Mammary epithelial cell (primary cell): Measurements from ENCODE around the gene DENND1A.

ENCODE experiments used
- EZH2 ChIP-seq: IDR thresholded peaks from 2 replicates; pipeline ENCODE4 v1.6.1; 2012; ENCODE audit warnings: low read length, inconsistent platforms, borderline replicate concordance
- TF ChIP-seq, protein P1 (sequence below), 2 donors: IDR thresholded peaks in 1 of 2; conservative IDR thresholded peaks in 1 of 2; 2 replicates each; pipeline ENCODE4 v1.5.1; 2011 to 2012; ENCODE audit warnings: inconsistent platforms in 2 of 2, low read length in 2 of 2, mild to moderate bottlenecking in 2 of 2, control low read depth in 1 of 2, low read depth in 1 of 2; ENCODE audit not compliant: insufficient read depth in 1 of 2; ENCODE audit errors: extremely low read depth in 1 of 2

DNA sequence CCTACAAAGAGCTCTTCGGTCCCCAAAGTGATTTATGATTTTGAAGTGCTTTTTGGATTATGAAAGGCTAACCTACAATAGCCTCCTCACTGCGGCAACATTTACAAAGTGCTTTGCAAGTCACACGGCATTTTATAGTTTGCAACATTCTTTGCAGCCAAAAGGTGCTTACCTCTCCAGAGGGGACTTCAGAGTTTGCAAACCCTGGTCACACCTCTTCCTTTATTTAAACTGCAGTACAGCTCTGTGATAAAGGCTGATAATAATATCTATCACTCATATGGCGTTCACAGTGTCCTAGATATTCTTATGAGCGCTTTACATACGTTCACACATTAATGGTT is 594.0 kb downstream of the DENND1A start:
- TF ChIP-seq, protein P1, sequence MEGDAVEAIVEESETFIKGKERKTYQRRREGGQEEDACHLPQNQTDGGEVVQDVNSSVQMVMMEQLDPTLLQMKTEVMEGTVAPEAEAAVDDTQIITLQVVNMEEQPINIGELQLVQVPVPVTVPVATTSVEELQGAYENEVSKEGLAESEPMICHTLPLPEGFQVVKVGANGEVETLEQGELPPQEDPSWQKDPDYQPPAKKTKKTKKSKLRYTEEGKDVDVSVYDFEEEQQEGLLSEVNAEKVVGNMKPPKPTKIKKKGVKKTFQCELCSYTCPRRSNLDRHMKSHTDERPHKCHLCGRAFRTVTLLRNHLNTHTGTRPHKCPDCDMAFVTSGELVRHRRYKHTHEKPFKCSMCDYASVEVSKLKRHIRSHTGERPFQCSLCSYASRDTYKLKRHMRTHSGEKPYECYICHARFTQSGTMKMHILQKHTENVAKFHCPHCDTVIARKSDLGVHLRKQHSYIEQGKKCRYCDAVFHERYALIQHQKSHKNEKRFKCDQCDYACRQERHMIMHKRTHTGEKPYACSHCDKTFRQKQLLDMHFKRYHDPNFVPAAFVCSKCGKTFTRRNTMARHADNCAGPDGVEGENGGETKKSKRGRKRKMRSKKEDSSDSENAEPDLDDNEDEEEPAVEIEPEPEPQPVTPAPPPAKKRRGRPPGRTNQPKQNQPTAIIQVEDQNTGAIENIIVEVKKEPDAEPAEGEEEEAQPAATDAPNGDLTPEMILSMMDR (conservative IDR thresholded peaks at IDR 0.05 in 1 of 2, IDR thresholded peaks at IDR 0.05 in 1 of 2; ENCODE audit: extremely low read depth in 1 of 2, insufficient read depth in 1 of 2, low read depth in 1 of 2, low read length in 2 of 2): no peak
- no peak for TF ChIP-seq EZH2
